ENCODE measurements around the gene DUOX2. TPM values are rescaled to one million over a fixed set of nuclear protein-coding genes. Genes with fewer than 3 reads are reported as not detected.

DUOX2 gene
- under 1 TPM; 0.25 to 0.66 (median 0.28) TPM for polyA plus RNA-seq (ENCODE audit: insufficient read depth in 1 of 5, insufficient read length in 5 of 5, low replicate concordance in 1 of 5)
- long read RNA-seq, donor 1 = 0 reads
- long read RNA-seq, donor 2 = 0 reads
- long read RNA-seq, donor 3 = 0 reads
- long read RNA-seq, donor 4 = 0 reads
- long read RNA-seq, donor 5 = 0 reads
- long read RNA-seq, donor 6 = 0 reads
- long read RNA-seq, donor 7 = 0 reads
- long read RNA-seq, donor 8 = 0 reads

GRCh38 chr15:45114076-45114750, at the start of gene DUOX2, which contains the start of gene DUOXA2:
TSS of gene DUOX2 (minus strand) at chr15:45114172. CDS start at chr15:45113411, 761 bp downstream.
TSS of gene DUOXA2 (plus strand) at chr15:45114326. CDS start at chr15:45114606, 280 bp downstream.
- DNase-seq = no peak

- DNase-seq = no peak
These were observed 49.5 kb upstream of the DUOX2 start for GRCh38 chr15:45163508-45163856.

GRCh38 chr15:45162771-45163507, 49.0 kb upstream of the DUOX2 start:
- DNase-seq = peak; percentile 64 to 78

- DNase-seq = no peak
These were observed 47.7 kb upstream of the DUOX2 start for GRCh38 chr15:45161666-45162065.

GRCh38 chr15:45157974-45158373, 44.0 kb upstream of the DUOX2 start:
- DNase-seq = no peak

GRCh38 chr15:45156744-45157455, 42.9 kb upstream of the DUOX2 start:
- DNase-seq = no peak

- DNase-seq = no peak
These were observed 41.8 kb upstream of the DUOX2 start for GRCh38 chr15:45155739-45156138.

- no peak for DNase-seq
These were observed 38.2 kb upstream of the DUOX2 start for GRCh38 chr15:45151998-45152828.

GRCh38 chr15:45150997-45151396, 37.0 kb upstream of the DUOX2 start:
- DNase-seq = no peak

- no peak for DNase-seq
These were observed 36.5 kb upstream of the DUOX2 start for GRCh38 chr15:45150481-45150880.

GRCh38 chr15:45149060-45149459, 35.1 kb upstream of the DUOX2 start:
- DNase-seq = no peak

- no peak for DNase-seq
These were observed 34.4 kb upstream of the DUOX2 start for GRCh38 chr15:45148076-45149059.

- no peak for DNase-seq
These were observed 33.6 kb upstream of the DUOX2 start for GRCh38 chr15:45147606-45148005.

- DNase-seq = no peak
These were observed 32.4 kb upstream of the DUOX2 start for GRCh38 chr15:45146405-45146804.

- DNase-seq = no peak
These were observed 30.8 kb upstream of the DUOX2 start for GRCh38 chr15:45144775-45145174.

- DNase-seq = no peak
These were observed 30.0 kb upstream of the DUOX2 start for GRCh38 chr15:45143946-45144345.

- no peak for DNase-seq
These were observed 29.1 kb upstream of the DUOX2 start for GRCh38 chr15:45143056-45143455.

GRCh38 chr15:45141386-45141785, 27.4 kb upstream of the DUOX2 start:
- no peak for DNase-seq

GRCh38 chr15:45140557-45141250, 26.7 kb upstream of the DUOX2 start:
- no peak for DNase-seq
